OCI-LY7 (cell line): ENCODE measurements around the gene POPDC2.

Experiments used
- CTCF ChIP-seq: fragments of 200-600 bp; sonication (generic); conservative IDR thresholded peaks from 2 replicates; pipeline ENCODE4 v1.5.1; 2014; ENCODE audit warnings: mild to moderate bottlenecking, antibody characterized with exemption, low read length, moderate library complexity, mixed read lengths
- EZH2phosphoT487 ChIP-seq: fragments of 200-600 bp; sonication (generic); IDR thresholded peaks from 2 replicates; pipeline ENCODE4 v1.6.1; 2018; ENCODE audit warnings: low read depth, borderline replicate concordance, mild to moderate bottlenecking, mixed run types, antibody characterized with exemption, low read length, moderate library complexity, mixed read lengths

GRCh38 chr3:119608405-119609000 is 51.9 kb downstream of the POPDC2 start:
- TF ChIP-seq CTCF (no peak), EZH2phosphoT487 (no peak)
